ENCODE results near the gene SFTPD.

Gene SFTPD

GRCh38 chr10:79944428-79945395 lies 4.2 kb downstream of the SFTPD start:
- no peak for DNase-seq

GRCh38 chr10:79943871-79944270 lies 5.0 kb downstream of the SFTPD start:
- DNase-seq = no peak

DNA sequence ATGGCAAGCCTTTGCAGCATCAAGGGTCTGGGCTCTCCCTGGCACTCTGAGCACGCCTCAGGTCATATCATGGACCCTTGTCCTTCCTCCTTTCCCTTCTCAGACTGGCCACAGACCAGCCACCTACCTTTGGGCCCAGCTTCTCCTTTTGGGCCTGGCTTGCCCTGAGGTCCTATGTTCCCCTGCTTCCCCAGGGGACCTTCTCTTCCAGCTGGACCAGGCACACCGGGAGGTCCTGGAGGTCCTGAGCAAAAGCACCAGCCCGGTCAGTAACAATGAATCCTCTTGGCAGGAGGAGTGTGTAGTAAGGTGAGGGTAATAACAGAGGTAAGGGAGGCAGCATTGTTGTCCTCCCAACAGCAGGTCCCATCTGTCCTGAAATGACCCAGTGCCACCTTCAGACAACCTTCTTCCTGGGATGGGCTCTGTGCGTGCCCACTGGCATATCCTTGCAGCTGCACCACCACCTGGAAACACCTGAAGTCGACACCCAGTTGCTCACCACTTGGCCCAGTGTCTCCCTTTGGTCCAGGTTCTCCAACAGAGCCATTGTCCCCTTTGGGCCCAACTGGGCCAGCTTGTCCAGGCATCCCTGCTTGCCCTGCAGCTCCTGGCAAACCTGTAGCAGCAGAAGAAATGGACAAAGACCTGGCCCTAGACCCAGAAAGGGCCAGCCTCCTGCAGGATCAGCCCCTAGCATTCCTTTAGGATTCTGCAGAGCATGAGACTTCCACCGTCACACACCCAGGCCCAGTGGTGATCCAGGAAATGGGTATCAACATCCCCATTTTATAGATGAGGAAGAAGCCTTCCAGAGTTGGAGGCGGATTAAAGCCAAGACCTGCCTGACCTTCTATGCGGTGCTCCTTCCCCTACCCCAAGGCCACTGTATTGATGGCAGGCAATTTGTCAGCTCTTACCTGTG lies 6.4 kb downstream of the SFTPD start:
- no peak for DNase-seq

- no peak for DNase-seq
Measured at GRCh38 chr10:79941585-79942210, 7.2 kb downstream of the SFTPD start.

- no peak for DNase-seq
Measured at GRCh38 chr10:79941146-79941545, 7.8 kb downstream of the SFTPD start.

GRCh38 chr10:79940431-79940830 lies 8.5 kb downstream of the SFTPD start:
- no peak for DNase-seq

GRCh38 chr10:79939969-79940368 lies 8.9 kb downstream of the SFTPD start:
- no peak for DNase-seq

GRCh38 chr10:79938728-79939406 lies 10.0 kb downstream of the SFTPD start:
- no peak for DNase-seq

GRCh38 chr10:79937701-79938151 lies 11.2 kb downstream of the SFTPD start:
- DNase-seq = no peak

- DNase-seq = no peak
Measured at GRCh38 chr10:79936625-79937615, 12.0 kb downstream of the SFTPD start.

GRCh38 chr10:79933961-79934360 lies 14.9 kb downstream of the SFTPD start:
- DNase-seq = no peak

DNA sequence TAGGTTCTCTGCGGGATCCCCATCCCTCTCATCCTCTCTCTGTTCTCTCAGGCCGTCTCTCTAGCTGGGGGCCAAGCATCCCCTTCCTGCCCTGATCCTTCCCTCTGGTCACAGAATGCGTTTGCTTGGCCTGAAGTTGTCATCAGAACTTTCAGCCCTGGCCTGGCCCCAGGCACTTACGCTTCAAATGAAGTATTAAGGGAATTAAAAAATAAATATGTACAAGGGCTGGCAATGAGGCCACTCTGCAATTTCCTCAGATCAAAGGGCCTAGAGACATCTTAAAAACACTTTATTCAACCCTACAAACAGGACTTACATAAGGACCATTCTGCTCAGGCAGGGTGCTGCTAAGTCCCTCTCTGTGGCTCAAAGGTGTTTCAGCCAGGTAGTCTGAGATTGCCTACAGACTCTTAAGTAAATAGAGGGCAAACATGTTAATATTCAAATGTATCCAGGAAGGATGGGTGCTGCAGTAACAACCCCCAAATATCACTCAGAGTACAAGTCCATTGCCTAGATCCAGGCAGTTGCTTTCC lies 16.0 kb downstream of the SFTPD start:
- no peak for DNase-seq

- no peak for DNase-seq
Measured at GRCh38 chr10:79932307-79932706, 16.6 kb downstream of the SFTPD start.

DNA sequence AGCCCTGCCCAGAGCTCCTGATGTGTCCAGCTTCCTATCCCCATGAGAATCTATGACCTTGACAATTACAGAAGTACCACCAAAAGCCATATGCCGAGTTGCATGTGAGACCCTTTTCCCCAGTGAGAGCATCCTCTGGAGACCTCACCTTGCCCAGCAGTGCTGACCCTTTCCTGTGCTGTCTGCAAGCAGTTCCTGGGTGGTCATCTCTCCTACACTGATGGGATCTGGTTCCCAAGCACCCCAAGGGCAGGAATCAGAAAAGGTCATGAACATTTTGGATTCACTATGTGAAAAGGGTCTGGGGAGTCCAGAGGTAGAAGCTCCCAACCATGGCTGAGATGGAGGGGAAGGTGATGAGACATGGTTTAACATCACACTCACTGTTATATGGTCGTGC lies 18.2 kb downstream of the SFTPD start:
- no peak for DNase-seq

DNA sequence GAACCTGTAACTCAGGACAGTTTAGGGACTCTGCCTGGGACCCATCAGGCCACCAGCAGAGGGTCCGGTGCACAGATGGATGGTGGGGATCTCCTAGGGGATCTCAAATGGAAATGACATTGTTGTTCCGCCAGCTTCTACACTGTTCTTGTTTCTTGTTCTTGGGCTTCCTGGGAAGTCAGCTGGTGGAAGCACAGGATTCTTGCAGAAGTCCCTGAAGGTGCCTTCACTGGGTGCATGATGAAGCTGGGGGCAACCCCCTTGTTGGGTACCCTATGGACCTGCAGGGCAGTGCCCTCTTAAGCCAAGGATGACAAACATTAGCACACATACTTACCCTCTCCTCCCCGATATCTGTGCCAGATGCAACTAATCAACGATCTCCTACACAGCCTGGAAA lies 18.6 kb downstream of the SFTPD start:
- DNase-seq = no peak

DNA sequence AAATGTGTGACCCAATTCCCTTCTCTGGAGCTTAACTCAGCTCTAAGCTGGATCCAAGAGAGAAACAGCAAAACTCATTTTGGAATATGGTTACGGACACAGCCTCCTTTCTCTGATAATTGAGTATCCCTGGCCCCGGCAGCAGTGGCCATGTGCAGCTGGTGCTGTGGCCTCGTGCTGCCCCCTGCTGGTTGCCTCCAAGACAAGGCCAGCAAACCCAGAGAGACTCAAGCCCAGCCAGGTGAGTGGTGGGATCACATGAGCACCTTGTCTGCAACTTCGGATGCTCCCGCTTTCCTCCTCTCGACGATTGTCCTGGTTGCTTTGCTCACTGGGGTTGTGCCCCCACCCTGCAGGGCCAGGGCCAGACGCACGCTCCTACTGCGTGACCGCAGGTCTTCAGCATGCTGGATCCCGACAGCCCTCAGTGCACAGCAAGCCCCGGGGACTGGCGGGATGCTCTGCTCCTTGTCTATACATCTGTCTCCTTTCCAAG lies 19.4 kb downstream of the SFTPD start:
- no peak for DNase-seq

DNA sequence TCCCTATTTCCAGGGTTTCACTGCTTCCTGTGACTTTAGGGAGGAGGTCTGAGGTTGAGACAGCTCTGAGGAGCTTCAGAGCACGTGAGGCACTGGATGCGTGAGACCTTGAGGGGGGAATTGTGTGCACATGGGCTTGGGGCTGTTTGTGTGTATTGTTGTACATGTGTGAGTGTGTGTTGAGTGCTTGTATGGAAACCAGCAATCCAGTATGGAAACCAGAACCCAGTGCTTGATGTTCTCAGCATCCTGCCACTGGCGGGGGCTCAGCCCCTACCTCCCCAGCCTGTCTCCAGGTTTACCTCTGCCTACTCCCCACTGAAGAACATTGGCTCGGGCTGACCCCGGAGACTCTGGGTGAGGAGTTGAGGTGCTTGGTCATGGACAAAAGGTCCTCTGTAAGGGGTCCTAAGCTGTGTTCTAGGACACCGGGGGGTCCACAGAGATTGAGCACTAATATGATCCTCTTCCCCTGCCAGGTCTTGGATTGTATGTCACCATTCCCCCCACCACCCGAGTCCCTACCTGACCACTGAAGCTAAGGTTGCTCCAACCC lies 20.8 kb downstream of the SFTPD start:
- DNase-seq = no peak

DNA sequence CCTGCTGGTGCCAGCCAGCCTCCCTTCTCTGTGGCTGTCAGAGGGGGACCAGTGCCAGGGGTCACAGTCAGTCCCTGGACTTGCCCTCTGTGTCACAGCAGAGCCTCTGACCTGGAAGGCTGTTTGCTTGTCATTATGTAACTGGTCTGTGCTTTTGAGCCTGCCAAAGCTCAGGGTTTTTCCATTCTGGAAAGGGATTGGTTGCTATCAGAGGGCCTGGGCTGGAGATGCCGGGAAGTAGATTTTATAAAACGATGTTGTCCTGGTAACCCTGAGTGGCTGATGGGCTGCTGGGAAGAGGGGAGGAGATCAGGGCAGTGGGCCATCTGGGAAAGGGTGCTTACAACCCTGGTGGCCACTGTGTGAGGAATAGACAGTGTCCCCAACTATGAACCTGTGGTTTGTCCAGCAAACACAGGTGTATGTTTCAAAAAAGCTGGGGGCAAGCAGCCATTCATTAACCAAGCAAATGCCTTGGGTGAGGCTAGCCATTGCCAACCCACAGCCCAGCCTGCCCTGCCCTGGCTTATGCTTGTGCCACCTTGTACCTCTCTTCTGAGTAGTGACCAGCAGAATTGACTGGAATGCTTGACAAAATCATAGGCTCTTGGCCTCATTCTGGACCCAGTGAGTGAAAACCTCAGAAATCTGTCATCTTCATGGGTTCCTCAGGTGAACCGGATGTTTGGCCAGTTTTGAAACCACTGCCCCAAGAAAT lies 21.6 kb downstream of the SFTPD start:
- DNase-seq = no peak

DNA sequence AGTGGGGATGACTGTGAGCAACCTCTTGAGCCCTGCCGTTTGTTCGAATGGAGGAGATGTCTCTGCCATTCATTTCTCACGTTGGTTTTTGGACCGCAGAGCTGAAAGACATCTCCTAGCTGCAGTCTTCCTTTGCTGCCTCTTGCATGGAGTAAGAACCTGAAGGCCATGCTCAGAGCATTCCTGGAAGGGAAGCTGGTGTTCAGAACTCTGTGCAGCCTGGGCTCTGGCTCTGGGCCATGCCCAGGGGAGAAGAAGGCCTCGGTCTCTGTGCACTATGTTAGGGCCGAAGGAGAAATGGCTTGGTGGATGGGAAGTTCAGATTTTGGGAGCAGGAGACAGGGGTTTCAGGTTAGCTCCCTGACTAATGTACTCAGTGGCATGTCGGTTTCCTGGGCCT lies 22.9 kb downstream of the SFTPD start:
- DNase-seq = no peak

- DNase-seq = no peak
Measured at GRCh38 chr10:79925614-79926013, 23.3 kb downstream of the SFTPD start.

Data from NCI-H2029 treated with DMSO at 0.1 percent for 48 hours (cell line).